Ovary (tissue), 10 donors: ENCODE results near the gene FBXW7. TPM values are rescaled to one million over a fixed set of nuclear protein-coding genes. Genes with fewer than 3 reads are reported as not detected.
A peak's percentile ranks its signal among the peaks of the same experiment; 100 is the strongest.

ENCODE experiments used
- DNase-seq, 5 donors: peaks; one replicate each; pipeline ENCODE4 v3.0.0-alpha.2; 2019 to 2020
- H3K27ac ChIP-seq, 2 donors: fragments of 200-600 bp; one replicate each; pipeline versions ENCODE4 v1.5.1 to v1.8.0; 2019 to 2022
- H3K27me3 ChIP-seq: fragments of 200-600 bp; one replicate; pipeline ENCODE4 v1.8.0; 2022
- H3K36me3 ChIP-seq: fragments of 200-600 bp; sonication (generic); one replicate; pipeline ENCODE4 v1.5.1; 2019
- H3K4me1 ChIP-seq: one replicate; pipeline ENCODE4 v1.8.1; 2013; ENCODE audit warnings: mild to moderate bottlenecking, moderate library complexity; ENCODE audit not compliant: insufficient read depth
- H3K4me3 ChIP-seq: fragments of 200-600 bp; sonication (generic); one replicate; pipeline ENCODE4 v1.5.1; 2017
- H3K9me3 ChIP-seq, 2 donors: fragments of 200-600 bp in 1 of 2; sonication (generic) in 1 of 2; one replicate each; pipeline versions ENCODE4 v1.5.1 to v1.8.1; 2013 to 2019; ENCODE audit warnings: mild to moderate bottlenecking in 1 of 2, moderate library complexity in 1 of 2
- EP300 ChIP-seq: sonication (generic); formaldehyde crosslinking; IDR thresholded peaks from one replicate; pipeline ENCODE4 v1.6.1; 2017; ENCODE audit warnings: antibody characterized with exemption
- POLR2A ChIP-seq: fragments of 450-650 bp; IDR thresholded peaks from one replicate; pipeline ENCODE4 v1.6.1; 2017; ENCODE audit warnings: antibody characterized with exemption, mild to moderate bottlenecking, moderate library complexity
- WGBS, 3 donors: extraction: QIAGEN DNeasy Blood & Tissue Kit in 1 of 3; methylation state at CpG; one replicate each; pipeline versions ENCODE4 v1.1.5 to v1.1.7; 2013 to 2017; 5-methylcytosine and 5-hydroxymethylcytosine counted together
- intact Hi-C, 4 donors: fragments of 100-400 bp; cut with DNase I; formaldehyde crosslinking; loops; one replicate each; pipeline versions ENCODE4 v1.11.0 to v1.15.1; 2022 to 2023
- long read RNA-seq, 3 donors: library from polyadenylated mRNA in 2 of 3; unstranded in 2 of 3; transcript quantifications; one replicate each; pipeline ENCODE4 v2.0.0 and lab custom pipeline, GENCODE V29; 2021 to 2026
- polyA plus RNA-seq, 2 donors: library from polyadenylated mRNA; stranded (reverse); fragments of 200-250 nt in 1 of 2; fragments of 350-450 nt in 1 of 2; fragmentation: Illumina TruSeq in 1 of 2; extraction: RNeasy Lipid Tissue Mini Kit (QIAGEN cat#74804) in 1 of 2; gene quantifications; one replicate each; pipeline ENCODE4 v1.2.3, GENCODE V29; 2013 to 2014
- total RNA-seq, 7 donors: library from RNA; depleted of rRNA in 2 of 7; stranded (reverse); fragments of >200 nt in 2 of 7; fragmentation: NEBNext Ultra II Directional in 3 of 7; extraction: Animal tissue kit (Norgen Biotek cat#: 25700) in 3 of 7; gene quantifications; one replicate each; pipeline versions ENCODE4 v1.1.0 to v1.2.4, GENCODE V29; 2016 to 2023
- TF ChIP-seq, protein P1 (sequence below), 3 donors: fragments of 450-650 bp in 2 of 3; fragments of 200-600 bp in 1 of 3; IDR thresholded peaks; one replicate each; pipeline versions ENCODE4 v1.5.1 to v1.8.0; 2016 to 2022; ENCODE audit warnings: antibody characterized with exemption in 3 of 3, mild to moderate bottlenecking in 1 of 3
- donor health status: DM: no; HTN: no; CAD: no; lungs with moderate emphysema.
- donor health status: DM: no; HTN: no; CAD: no.
- donor health status: Bipolar disorder and iron deficiency.
- donor health status: DM: yes; HTN: yes; CAD: no.
- donor health status: DM: no; HTN: no; CAD: no.
- donor health status: DM: yes; HTN: yes; CAD: no.

FBXW7 gene, protein sequence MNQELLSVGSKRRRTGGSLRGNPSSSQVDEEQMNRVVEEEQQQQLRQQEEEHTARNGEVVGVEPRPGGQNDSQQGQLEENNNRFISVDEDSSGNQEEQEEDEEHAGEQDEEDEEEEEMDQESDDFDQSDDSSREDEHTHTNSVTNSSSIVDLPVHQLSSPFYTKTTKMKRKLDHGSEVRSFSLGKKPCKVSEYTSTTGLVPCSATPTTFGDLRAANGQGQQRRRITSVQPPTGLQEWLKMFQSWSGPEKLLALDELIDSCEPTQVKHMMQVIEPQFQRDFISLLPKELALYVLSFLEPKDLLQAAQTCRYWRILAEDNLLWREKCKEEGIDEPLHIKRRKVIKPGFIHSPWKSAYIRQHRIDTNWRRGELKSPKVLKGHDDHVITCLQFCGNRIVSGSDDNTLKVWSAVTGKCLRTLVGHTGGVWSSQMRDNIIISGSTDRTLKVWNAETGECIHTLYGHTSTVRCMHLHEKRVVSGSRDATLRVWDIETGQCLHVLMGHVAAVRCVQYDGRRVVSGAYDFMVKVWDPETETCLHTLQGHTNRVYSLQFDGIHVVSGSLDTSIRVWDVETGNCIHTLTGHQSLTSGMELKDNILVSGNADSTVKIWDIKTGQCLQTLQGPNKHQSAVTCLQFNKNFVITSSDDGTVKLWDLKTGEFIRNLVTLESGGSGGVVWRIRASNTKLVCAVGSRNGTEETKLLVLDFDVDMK
- total RNA-seq (10 to 100 TPM; 31.3 to 66.8 (median 43.4) TPM), polyA plus RNA-seq (10 to 100 TPM in 1 of 2 donors, 1 to 10 TPM in 1; 9.1 to 17.1 TPM)
- long read RNA-seq, donor 1, partial matches to known transcripts: 1 of 13 reads
- long read RNA-seq, donor 1, other reads (novel, unspliced or antisense): 4 of 13 reads
- long read RNA-seq, donor 2, full-length matches to known transcripts: 16 of 16 reads
- long read RNA-seq, donor 2, partial matches to known transcripts: 0 of 16 reads
- long read RNA-seq, donor 2, other reads (novel, unspliced or antisense): 0 of 16 reads
- long read RNA-seq, donor 3, full-length matches to known transcripts: 10 of 22 reads
- long read RNA-seq, donor 3, partial matches to known transcripts: 0 of 22 reads
- long read RNA-seq, donor 3, other reads (novel, unspliced or antisense): 12 of 22 reads

DNA sequence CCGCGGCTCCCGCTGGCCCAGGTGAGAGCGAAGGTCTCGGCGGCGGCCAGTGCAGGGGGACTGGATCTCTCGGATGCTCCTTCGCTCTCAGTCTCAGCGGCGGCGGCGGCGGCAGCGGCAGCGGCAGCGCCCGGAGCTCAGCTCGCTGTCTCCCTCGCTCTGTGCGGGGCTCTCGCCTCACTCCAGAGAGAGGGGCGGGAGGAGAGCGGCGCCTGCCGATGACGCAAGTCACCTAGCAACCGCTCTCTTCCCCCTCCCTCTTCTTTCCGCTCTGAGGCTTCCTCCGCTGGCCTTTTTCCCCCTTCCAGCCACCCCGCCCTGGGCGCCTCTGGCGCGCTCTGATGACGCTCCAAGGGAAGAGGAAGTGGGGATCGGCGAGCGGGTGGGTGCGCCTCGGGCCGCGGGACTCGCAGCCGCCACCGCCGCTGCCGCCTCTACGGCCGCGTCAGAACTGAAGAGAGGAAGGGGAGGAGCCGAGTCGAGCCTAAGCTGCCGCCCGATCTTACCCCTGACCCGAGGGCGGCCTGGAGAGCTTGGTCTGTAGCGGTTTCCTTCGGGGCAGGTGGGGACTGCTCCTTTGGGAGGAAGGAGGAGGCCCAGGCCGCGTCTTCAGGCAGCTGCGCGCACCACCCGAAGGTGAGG is at the start of gene FBXW7:
Gene FBXW7 (minus strand): TSS at position 190 of the 642 bp plus-strand sequence. CDS start 124,289 bp downstream, outside the sequence.
- H3K4me3 ChIP-seq: peak within 1 kb of the TSS; percentile 94
- intact Hi-C loops: no loop called here
- H3K36me3 ChIP-seq: no peaks in the 10 kb centered on the region
- peaks cover 1% of the 10 kb centered on the region for H3K4me1 ChIP-seq
- peaks cover 0 to 7% of the 10 kb centered on the region in 2 donors for H3K9me3 ChIP-seq
- 0% methylated on average over 40 to 63 of the region's 63 CpGs for WGBS, 3 donors
- peak; percentile 99 for DNase-seq
- H3K27me3 ChIP-seq: no peaks in the 10 kb centered on the region
- TF ChIP-seq EP300 (no peak), POLR2A (peak; percentile 78)
- H3K27ac ChIP-seq: peak within 1 kb of the TSS; percentile 66 to 92

DNA sequence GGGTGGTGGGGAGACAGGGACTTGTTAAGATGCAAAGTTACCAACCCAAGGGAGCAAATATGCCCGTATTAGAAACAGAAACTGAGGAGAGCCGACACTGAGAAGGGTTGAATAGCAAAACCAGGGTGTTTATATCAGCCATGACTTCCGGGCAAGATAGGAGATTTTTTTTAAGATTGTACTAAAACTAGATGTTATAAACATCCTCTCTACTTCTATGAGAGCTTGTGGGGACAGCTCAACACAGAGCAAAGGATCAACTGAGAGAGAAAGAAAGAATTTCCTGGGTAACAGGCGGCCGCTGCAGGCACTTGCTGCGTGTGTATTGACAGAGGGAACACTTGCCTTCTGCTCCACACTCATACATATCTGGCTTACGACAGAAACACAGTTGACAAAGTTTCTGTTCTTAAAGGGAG is 49.1 kb upstream of the FBXW7 start:
- Histone ChIP-seq H3K27ac (no peak overlapping the region), H3K9me3 (no peaks in the 10 kb centered on the region), H3K36me3 (no peaks in the 10 kb centered on the region), H3K27me3 (no peaks in the 10 kb centered on the region), H3K4me3 (no peak overlapping the region), H3K4me1 (no peaks in the 10 kb centered on the region)
- intact Hi-C loops: no loop called here
- TF ChIP-seq EP300 (no peak), POLR2A (no peak)
- TF ChIP-seq, protein P1, sequence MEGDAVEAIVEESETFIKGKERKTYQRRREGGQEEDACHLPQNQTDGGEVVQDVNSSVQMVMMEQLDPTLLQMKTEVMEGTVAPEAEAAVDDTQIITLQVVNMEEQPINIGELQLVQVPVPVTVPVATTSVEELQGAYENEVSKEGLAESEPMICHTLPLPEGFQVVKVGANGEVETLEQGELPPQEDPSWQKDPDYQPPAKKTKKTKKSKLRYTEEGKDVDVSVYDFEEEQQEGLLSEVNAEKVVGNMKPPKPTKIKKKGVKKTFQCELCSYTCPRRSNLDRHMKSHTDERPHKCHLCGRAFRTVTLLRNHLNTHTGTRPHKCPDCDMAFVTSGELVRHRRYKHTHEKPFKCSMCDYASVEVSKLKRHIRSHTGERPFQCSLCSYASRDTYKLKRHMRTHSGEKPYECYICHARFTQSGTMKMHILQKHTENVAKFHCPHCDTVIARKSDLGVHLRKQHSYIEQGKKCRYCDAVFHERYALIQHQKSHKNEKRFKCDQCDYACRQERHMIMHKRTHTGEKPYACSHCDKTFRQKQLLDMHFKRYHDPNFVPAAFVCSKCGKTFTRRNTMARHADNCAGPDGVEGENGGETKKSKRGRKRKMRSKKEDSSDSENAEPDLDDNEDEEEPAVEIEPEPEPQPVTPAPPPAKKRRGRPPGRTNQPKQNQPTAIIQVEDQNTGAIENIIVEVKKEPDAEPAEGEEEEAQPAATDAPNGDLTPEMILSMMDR (IDR thresholded peaks at IDR 0.05): no peak
- WGBS, 3 donors: 77 to 86% (median 79%) methylated on average over 7 of the region's 7 CpGs
- DNase-seq: no peak

DNA sequence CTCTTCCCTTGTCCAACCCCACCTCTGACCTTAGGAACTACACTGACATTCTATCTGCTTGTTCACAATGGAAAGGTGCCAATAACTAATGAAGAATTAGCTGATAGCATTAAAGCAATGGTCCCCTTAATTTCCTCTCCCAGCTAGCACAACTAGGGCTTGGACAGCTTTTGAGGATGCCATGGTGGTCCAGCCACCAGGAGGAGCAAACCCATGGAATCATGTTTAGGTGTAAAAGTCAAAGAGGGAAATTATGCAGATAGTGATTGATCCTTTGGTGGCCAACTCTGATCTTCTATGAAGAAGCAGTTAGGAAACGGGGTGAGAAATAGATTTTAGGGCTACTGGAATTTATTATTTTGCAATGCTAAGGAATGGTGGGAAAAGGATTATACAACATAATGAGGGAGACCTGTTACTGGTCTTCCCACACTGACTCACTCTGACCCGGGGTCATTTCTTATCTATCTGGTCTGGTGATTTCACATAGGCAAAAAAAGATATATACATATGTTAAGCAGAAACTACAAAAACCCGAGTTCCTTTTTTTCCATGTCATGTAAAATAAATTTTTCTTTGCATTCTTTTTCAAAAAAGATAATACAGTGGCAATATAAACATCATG is 45.8 kb upstream of the FBXW7 start:
- no peak overlapping the region for H3K4me3 ChIP-seq
- intact Hi-C loops: no loop called here
- no peaks in the 10 kb centered on the region for H3K4me1 ChIP-seq
- no peak for DNase-seq
- no peaks in the 10 kb centered on the region for H3K27me3 ChIP-seq
- no peaks in the 10 kb centered on the region for H3K9me3 ChIP-seq
- 58 to 62% (median 61%) methylated on average over 3 of the region's 3 CpGs for WGBS, 3 donors
- no peaks in the 10 kb centered on the region for H3K36me3 ChIP-seq
- TF ChIP-seq, protein P1 (IDR thresholded peaks at IDR 0.05): no peak
- TF ChIP-seq POLR2A (no peak), EP300 (no peak)
- no peak overlapping the region for H3K27ac ChIP-seq

DNA sequence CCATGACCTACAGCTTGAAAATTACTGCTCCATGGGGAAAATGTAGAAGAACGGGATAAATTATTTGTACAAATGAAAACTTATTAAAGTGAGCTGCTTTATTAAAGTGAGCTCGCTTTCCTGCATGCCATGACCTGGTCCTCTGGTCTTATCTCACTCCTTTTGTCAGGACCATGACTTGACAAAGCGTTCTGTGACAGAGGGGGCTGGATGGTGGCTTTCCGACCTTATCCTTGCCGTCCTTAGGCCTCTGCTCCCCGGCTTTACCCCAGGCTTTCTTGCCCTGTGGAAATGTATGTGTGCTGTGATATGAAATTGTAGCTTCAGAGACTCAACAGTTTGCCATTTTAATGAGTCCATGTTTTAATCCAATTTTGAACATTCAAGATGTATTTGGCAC is 44.0 kb upstream of the FBXW7 start:
- no peaks in the 10 kb centered on the region for H3K27me3 ChIP-seq
- WGBS, 3 donors: 89 to 90% (median 90%) methylated on average over 6 of the region's 6 CpGs
- no peaks in the 10 kb centered on the region for H3K36me3 ChIP-seq
- intact Hi-C loops: no loop called here
- H3K4me1 ChIP-seq: no peaks in the 10 kb centered on the region
- H3K27ac ChIP-seq: no peak overlapping the region
- no peak for DNase-seq
- TF ChIP-seq EP300 (no peak), POLR2A (no peak)
- TF ChIP-seq, protein P1 (IDR thresholded peaks at IDR 0.05): no peak
- H3K4me3 ChIP-seq: no peak overlapping the region
- H3K9me3 ChIP-seq: no peaks in the 10 kb centered on the region
